GM21360 (cell line): ENCODE measurements around the gene DGCR6L.
"Not testable (repeated sequence)": the region's sequence is repeated elsewhere in the genome, so short reads cannot be mapped to it uniquely, and the experiment has no call there.

Source experiments
- ATAC-seq: cut with Tn5 transposase; IDR thresholded peaks from one replicate; pipeline ENCODE4 v1.9.1; 2021; ENCODE audit warnings: mild to moderate bottlenecking, moderate library complexity; ENCODE audit not compliant: unreplicated experiment

Gene DGCR6L

GRCh38 chr22:20277936-20278635 is 41.8 kb downstream of the DGCR6L start:
- not testable (repeated sequence) for ATAC-seq

DNA sequence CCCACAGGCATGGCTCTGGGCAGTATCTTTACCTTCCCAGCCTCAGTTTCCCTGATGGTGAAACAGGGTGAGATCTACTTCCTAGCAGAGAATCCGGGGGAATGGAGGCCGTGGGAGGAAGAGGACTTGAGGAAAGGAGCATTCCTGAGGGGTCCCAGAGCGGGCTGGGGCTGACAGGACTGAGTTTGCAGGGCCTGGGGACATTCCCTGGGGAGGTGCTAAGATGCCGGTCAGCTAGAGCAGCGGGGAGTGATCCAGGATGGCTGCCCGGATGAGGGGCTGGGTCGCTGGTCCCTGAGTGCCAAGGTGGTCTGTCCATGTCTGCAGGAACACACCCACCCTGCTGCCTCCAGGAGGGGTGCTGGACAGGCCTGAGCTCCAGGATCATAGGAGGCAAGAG is 43.4 kb downstream of the DGCR6L start:
- no peak for ATAC-seq

DNA sequence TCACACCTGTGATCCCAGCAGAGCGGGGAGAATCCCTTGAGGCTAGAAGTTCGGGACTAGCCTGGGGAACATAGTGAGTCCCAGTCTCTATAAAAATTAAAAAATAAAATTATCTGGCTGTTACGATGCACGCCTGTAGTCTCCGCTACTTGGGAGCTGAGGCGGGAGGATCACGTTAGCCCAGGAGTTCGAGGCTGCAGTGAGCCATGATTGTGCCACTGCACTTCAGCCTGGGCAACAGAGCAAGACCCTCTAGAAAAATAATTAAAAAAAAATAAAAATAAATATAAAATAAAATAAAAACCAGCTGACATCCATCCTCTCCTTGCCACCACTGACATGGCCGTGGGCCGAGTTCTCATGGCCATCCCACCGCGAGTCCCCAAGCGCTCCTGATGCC is 44.0 kb downstream of the DGCR6L start:
- ATAC-seq = no peak

- not testable (repeated sequence) for ATAC-seq
Measured at GRCh38 chr22:20275325-20275724, 44.5 kb downstream of the DGCR6L start.

- not testable (repeated sequence) for ATAC-seq
Measured at GRCh38 chr22:20274374-20274773, 45.5 kb downstream of the DGCR6L start.

GRCh38 chr22:20273758-20274181 is 46.1 kb downstream of the DGCR6L start:
- no peak for ATAC-seq

- ATAC-seq = no peak
Measured at GRCh38 chr22:20272700-20273099, 47.2 kb downstream of the DGCR6L start.

DNA sequence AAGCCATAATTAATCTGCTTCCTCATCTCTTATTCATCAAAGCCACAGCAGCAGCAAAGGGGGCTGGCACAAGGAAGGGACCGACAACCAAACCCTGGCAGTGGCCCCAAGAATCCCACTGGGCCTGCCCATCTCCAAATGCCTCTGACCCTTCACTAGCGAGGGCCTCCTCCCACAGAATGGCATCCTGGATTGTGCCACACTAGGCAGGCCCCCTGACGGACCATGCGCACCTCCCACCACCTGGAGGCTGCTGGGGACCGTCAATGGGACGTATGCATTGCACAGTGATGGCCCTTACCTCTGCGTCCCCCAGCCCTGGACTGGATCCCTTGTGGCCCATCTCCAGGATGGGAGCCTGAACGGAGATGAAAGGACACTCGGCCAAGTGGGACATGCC is 47.7 kb downstream of the DGCR6L start:
- no peak for ATAC-seq

DNA sequence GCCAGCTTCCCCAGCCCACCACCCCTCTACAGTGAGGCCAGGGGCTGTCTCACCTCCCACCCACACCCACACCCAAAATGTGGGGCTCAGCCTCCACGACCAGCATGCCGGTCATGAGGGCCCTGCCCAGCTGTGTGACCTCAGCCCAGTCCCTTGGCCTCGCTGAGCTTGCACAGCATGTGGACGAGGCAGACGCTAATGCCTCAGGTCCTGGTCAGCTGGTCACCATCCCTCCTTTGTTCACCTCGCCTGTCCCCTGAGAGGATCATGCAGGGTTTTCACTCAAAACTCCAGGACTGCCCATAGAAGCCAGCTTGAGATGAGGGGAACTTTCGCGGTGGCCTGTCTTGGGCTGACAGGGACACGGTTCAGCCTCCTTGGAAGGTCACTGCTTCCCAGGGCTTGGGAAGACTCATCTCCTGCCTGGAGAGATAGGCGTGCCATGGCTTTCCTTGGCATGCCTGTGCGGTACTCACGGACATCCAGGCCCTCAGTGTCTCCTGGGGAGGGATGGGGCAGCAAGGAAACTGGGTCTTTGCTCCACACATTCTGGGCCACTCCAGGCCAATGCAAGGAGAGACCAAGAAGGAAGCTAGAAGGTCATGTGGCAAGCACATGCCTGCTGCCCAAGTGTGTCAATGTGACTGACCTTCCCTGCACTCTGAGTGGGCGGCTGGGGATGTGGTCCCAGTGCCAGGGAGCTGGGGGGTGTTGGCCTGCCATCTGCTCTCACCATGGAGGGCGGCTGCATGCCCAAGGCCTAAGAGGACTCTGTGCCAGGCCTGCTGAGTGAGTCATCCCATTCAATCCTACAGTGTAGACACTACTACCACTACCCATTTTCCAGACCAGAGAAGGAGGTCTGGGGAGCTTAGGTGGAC is 48.5 kb downstream of the DGCR6L start:
- ATAC-seq = no peak

DNA sequence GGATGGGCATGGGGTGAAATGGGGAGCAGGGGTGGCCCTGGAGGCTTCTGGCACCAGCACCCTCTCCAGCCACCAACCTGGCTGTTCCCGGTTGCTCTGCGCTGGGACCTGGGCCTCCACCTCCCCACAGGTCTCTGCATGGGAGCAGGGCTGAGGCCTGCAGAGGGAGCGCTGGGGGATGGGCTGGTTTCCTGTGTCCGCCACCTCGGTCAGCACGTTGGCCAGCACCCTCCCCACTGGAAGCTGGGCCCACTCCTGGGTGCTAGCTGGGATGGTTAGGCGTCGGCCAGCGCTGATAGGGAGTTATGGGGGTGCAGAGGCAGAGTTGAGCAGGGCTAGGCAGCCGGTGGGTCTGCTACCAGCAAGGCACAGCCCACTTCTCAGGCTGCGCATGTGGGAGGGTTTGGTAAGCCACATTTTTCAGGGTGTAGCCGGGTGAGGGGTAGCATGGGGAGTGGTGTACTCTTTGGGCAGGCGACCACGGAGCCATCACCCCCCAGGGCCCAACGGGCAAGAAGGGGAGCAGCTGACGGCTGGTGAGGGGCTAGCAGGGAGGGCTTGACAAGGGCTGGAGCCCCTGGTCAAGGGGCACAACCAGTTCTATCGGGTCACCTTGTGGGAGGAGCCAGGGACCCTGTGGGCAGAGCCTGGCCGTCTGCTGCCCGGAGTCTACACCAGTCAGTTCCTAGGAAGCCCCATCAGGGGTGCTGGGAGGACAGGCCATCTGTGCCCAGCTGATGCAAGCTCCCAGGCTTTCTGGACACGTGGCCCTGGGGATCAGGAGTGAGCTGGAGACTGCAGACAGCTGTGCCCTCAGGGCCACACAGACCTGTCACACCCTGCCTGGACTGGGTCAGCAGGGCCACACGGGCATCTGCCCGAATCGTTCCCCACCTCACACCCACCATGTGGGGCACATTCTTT is 49.4 kb downstream of the DGCR6L start:
- ATAC-seq = not testable (repeated sequence)

- ATAC-seq = not testable (repeated sequence)
Measured at GRCh38 chr22:20269673-20270072, 50.2 kb downstream of the DGCR6L start.

DNA sequence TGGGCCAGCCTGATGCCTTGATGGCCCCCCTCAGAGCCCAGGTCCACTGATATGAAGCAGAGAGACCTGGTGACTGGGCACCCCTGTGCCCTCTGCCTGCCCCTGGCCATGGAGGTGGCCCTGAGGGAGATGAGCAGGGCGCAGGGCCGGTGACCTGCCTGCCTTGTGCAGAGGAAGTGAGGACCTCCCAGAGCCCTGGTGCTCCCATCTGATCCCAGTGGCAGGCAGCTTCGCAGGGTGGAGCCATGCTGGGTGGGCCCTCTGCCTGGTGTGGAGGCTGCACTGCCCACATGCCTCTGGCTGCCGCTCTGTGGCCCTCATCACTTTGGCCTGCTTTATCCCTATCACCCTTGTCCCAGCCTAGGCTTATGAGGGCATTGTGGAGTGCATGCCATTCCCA is 50.7 kb downstream of the DGCR6L start:
- ATAC-seq = not testable (repeated sequence)

DNA sequence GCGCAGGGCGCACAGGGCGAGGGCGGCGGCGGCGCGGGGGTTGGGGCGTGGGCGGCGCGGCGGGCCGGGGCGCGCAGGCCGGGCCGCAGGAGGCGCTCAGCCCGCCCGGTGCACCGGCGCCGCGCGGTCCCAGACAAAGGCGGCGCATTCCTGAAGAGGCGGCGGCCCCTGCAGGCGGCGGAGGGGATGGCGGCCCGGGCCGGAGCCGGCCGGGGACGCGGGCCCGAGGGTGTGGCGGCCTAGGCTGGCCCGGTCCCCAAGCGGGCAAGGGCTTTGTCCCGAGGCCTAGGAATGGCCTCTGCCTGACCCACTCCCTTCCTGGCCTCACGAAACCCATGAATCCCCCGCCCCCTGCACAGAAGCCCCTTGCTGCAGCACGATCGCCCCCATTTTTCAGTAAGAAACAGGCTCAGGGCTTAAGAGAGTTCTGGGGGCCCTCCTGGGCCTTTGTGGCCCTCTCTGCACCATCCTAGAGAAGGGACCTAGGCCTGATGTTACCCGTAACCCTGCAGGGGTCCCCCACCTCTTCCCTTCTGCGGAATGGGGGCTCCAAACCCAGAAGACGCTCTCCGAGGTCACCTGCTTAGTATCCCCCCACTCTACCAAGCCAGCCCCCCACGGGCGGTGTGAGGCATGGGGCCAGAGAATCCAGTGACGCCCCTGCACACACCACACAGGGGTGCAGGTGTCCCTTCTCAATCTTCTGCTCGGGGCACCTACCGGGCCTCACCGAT is 51.4 kb downstream of the DGCR6L start, which contains the start of gene RTN4R:
RTN4R (minus strand) TSS at position 40 of the 734 bp plus-strand sequence. CDS start 226 bp downstream, outside the sequence.
- no peak for ATAC-seq

DNA sequence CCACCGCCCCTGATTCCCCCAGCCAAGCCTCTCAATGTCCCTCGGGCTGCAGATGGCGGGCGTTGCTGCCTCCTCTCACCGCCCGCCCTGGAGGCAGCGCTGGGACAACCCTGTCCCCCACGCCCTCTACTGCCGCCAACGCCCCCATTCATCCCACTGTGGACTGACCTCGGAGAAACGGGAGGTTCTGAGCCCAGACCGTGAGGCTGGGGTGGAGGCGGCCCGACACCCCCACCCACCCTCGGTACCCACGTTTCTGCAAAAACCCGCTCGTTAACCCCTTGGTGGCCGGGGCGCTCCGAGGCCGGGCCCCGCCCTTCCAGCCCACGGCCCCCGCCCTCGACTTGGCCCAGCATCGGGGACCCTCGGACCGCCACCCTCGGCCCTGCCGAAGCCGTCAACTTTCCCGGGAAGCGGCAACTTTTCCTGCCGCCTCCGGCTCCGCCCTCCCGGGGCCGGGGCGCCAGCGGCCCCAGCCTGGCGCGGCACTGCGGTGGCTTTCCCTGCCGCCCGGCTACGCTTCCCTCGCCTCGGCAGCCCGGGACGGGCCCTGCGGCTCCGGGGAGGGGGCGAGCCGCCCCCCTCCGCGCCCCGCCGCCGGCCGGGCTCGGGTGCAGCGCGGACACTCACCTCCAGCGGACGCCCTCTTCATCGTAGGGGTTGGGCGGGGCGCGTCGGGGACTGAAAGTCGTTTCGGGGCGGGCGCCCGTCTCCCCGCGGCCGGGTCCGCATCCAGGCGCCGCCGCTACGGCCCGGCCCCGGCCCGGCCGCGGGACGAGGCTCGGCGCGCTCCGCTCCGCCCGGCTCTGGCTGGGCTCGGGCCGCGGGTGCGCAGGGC is 52.2 kb downstream of the DGCR6L start:
- ATAC-seq = no peak

GRCh38 chr22:20266667-20267440 is 53.0 kb downstream of the DGCR6L start:
- not testable (repeated sequence) for ATAC-seq

DNA sequence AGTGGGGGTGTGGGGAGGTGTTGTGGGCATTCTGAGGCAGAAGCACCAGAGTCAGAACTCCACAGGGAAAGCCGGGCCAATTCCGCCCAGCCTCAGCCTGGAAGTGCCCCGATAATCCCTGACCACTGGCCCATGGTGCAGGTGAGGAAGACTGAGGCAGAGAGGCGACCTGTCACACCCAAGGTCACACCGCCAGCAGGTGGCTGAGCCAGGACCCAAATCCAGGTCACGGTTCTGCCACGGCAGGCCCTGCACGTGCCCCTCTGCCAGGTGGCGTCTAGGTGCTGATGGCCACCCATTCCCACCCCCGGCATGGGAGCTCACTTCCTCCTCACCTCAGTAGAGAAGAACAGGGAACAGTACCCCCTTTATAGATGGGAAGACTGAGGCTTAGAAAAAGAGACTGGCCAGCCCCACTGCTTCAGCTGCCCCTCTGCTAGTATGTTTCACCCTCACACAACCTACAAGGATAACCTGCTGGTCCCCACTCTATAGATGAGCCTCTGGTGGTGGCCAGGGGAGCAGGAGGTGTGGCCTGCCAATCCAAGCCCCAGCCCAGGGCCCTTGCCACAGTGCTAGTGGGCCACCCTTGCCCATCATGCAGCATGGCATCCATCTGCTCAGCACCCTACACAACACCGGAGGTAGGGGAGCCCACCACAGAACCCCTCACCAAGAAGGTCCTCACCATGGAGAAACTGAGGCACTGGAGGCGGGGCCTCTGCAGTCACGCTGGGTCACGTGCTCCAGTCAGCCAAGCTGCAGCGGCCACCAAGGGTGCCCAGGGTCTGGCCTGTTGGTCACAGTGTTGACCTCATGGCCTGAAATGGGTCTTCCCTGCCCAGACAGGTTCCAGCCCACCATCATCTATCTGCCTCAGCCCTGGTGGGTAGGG is 53.8 kb downstream of the DGCR6L start:
- ATAC-seq = not testable (repeated sequence)

GRCh38 chr22:20264614-20265452 is 55.0 kb downstream of the DGCR6L start:
- no peak for ATAC-seq
